Erythroblast (primary cell): ENCODE results near the gene PRKCE.

ENCODE experiments used
- GATA1 ChIP-seq: IDR thresholded peaks from 2 replicates; pipeline ENCODE4 v1.6.1; 2011; ENCODE audit warnings: low read depth, mild to moderate bottlenecking, control low read depth, low read length, moderate library complexity
- POLR2A ChIP-seq: IDR thresholded peaks from 2 replicates; pipeline ENCODE4 v1.6.1; 2011; ENCODE audit warnings: mild to moderate bottlenecking, low read length

DNA sequence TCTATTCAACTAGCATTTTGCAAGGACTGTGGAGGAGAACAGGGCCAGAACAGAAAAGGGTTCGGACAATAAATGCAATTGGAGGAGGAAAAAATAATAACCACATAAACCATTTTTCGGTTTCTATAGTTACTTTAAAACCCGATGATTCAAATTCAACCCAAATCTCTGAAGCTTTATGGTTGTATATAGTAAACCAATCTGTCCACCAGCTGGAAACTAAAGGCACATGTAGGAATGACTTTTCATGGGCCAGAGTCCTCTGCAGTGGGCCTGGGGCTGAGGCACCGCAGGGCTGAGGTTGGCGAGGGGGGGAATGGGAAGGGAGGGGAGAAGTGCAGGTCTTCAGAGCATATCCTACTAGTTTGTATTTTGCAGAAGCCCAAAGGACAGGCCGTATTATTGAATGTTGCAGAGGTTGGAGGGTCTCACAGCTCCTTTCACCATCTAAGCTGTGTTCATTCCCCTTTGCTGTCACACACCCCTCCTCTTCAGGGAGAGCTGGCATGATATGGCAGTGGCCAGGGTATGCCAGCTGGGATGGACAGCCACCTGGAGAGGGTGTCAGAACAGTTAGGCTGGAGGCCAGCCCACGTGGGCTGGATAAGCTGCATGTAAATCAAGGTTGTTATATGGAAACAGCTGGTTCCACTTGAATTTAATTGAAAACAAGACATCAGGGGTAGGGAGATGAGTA, 267.1 kb downstream of the PRKCE start:
- TF ChIP-seq POLR2A, result no peak
- no peak for TF ChIP-seq GATA1
